Measurements from ENCODE around the gene TASP1. TPM values are rescaled to one million over a fixed set of nuclear protein-coding genes. Genes with fewer than 3 reads are reported as not detected.

The TASP1 gene
- total RNA-seq, 1 experiment from 2014 or later = 13.9 TPM

DNA sequence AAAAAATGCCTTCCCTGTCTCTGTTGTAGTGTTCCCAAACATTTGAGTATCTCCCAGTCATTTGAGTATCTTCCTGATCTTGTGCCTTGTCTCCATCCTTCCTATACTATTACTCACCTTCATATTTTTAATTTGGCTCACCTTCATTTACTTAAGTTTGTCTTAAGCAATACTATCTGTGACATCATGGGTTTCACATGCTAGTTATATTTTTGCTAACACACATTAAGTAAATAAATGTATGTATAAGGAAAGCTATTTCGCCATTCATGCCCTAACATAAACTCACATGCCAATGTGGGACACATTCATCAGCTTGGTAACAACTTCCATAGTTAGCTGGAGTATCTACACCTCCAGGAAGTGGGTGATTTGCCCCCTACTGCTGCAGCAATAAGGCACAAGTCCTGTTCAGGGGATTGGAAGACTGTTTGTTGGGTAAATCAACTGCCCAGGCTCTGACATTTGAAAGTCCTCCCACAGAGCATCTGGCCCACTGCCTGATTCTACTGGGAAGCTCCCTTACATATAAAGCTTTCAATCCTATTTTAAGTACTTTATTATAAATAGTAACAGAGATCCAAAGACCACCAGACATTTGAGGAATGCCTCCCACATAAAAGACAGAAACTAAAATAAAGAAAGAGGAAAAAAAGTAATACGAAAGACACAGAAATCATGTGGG is 285.3 kb downstream of the TASP1 start:
- no peaks in the 10 kb centered on the region for H3F3A ChIP-seq (ENCODE audit: low read length, unreplicated experiment)
- no peak for DNase-seq
- CTCF ChIA-PET = no interaction called here

DNA sequence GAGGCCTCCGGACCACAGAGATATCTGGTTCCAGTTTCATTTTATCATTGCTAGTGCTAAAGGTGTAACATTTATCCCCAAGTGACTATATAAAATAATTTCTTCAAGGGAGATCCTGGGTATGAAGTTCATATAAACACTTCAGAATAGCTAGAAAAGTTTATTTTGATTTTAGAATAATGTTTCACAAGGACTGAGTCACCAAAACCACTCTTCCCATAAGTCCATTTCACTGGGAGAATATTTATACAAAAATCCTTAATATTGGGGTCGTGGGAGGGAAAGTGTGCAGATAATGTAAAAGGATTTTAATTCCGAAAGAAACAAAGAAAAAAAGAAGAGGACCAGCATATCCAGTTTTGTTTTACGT is 289.5 kb downstream of the TASP1 start:
- H3K4me1 ChIP-seq (ENCODE audit: insufficient read depth, low read length) = no peaks in the 10 kb centered on the region
- no peak overlapping the region for H3K9ac ChIP-seq (ENCODE audit: low read length)
- H3K27me3 ChIP-seq (ENCODE audit: low read length) = peaks cover 7% of the 10 kb centered on the region; the same call in 1 of the 2 replicates
- DNase-seq = no peak
- H3K9me2 ChIP-seq (replicated peaks; ENCODE audit: low read length) = no peaks in the 10 kb centered on the region
- H3K4me2 ChIP-seq (ENCODE audit: low read length) = no peak overlapping the region
- intact Hi-C loops (cut with micrococcal nuclease) = no loop called here
- TF ChIP-seq EZH2 (IDR thresholded peaks at IDR 0.05; ENCODE audit: low read length, unreplicated experiment) (no peak), EZH2phosphoT487 (IDR thresholded peaks at IDR 0.05; ENCODE audit: borderline replicate concordance, low read length) (no peak)
- TF ChIP-seq, protein P1, sequence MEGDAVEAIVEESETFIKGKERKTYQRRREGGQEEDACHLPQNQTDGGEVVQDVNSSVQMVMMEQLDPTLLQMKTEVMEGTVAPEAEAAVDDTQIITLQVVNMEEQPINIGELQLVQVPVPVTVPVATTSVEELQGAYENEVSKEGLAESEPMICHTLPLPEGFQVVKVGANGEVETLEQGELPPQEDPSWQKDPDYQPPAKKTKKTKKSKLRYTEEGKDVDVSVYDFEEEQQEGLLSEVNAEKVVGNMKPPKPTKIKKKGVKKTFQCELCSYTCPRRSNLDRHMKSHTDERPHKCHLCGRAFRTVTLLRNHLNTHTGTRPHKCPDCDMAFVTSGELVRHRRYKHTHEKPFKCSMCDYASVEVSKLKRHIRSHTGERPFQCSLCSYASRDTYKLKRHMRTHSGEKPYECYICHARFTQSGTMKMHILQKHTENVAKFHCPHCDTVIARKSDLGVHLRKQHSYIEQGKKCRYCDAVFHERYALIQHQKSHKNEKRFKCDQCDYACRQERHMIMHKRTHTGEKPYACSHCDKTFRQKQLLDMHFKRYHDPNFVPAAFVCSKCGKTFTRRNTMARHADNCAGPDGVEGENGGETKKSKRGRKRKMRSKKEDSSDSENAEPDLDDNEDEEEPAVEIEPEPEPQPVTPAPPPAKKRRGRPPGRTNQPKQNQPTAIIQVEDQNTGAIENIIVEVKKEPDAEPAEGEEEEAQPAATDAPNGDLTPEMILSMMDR (conservative IDR thresholded peaks at IDR 0.05; ENCODE audit: low read depth, low read length) = no peak
- H3K4me3 ChIP-seq (ENCODE audit: low read length) = no peak overlapping the region
- H3K9me3 ChIP-seq (ENCODE audit: low read length) = no peaks in the 10 kb centered on the region
- BruUV-seq (replicated peaks) = no TSS peak
- H3K27ac ChIP-seq (ENCODE audit: low read length) = no peak overlapping the region
- no peaks in the 10 kb centered on the region for H3K36me3 ChIP-seq (ENCODE audit: low read depth, low read length)
- H4K20me1 ChIP-seq (ENCODE audit: low read length) = no peaks in the 10 kb centered on the region
- no peak for ATAC-seq
- CTCF ChIA-PET = no interaction called here
- no peaks in the 10 kb centered on the region for H3F3A ChIP-seq (ENCODE audit: low read length, unreplicated experiment)
- no peak overlapping the region for H2AFZ ChIP-seq (ENCODE audit: low read length)
- no peaks in the 10 kb centered on the region for H3K79me2 ChIP-seq (ENCODE audit: low read length)
- POLR2A ChIA-PET (ENCODE audit: unreplicated experiment) = no interaction called here

More for the DNA sequence above, 285.3 kb downstream of the TASP1 start:
- H3K9ac ChIP-seq (ENCODE audit: low read length) = no peak overlapping the region
- ATAC-seq = no peak
- POLR2A ChIA-PET (ENCODE audit: unreplicated experiment) = interaction anchor here (0.6 kb wide), 1 partner anchor 413 kb away, joined by 3 read pairs; no protein-coding TSS in a partner anchor
- intact Hi-C loops (cut with micrococcal nuclease) = no loop called here
- no peak overlapping the region for H2AFZ ChIP-seq (ENCODE audit: low read length)
- H4K20me1 ChIP-seq (ENCODE audit: low read length) = no peaks in the 10 kb centered on the region
- H3K4me1 ChIP-seq (ENCODE audit: insufficient read depth, low read length) = no peaks in the 10 kb centered on the region
- no peak overlapping the region for H3K27ac ChIP-seq (ENCODE audit: low read length)
- H3K36me3 ChIP-seq (ENCODE audit: low read depth, low read length) = no peaks in the 10 kb centered on the region
- H3K27me3 ChIP-seq (ENCODE audit: low read length) = peaks cover 7% of the 10 kb centered on the region; the same call in 1 of the 2 replicates
- H3K9me3 ChIP-seq (ENCODE audit: low read length) = no peaks in the 10 kb centered on the region
- TF ChIP-seq EZH2phosphoT487 (IDR thresholded peaks at IDR 0.05; ENCODE audit: borderline replicate concordance, low read length) (no peak), EZH2 (IDR thresholded peaks at IDR 0.05; ENCODE audit: low read length, unreplicated experiment) (no peak)
- TF ChIP-seq, protein P1 (conservative IDR thresholded peaks at IDR 0.05; ENCODE audit: low read depth, low read length) = no peak
- H3K4me2 ChIP-seq (ENCODE audit: low read length) = no peak overlapping the region
- no peaks in the 10 kb centered on the region for H3K79me2 ChIP-seq (ENCODE audit: low read length)
- no TSS peak for BruUV-seq (replicated peaks)
- no peaks in the 10 kb centered on the region for H3K9me2 ChIP-seq (replicated peaks; ENCODE audit: low read length)
- no peak overlapping the region for H3K4me3 ChIP-seq (ENCODE audit: low read length)
